GM23248 (cell line): ENCODE measurements around the gene CPOX.

ENCODE experiments used
- EZH2 ChIP-seq: fragments of 200-600 bp; sonication (generic); IDR thresholded peaks from 2 replicates; pipeline ENCODE4 v1.6.1; 2018; ENCODE audit warnings: antibody characterized with exemption, mild to moderate bottlenecking; ENCODE audit not compliant: insufficient read depth, poor library complexity, severe bottlenecking
- EZH2phosphoT487 ChIP-seq: fragments of 200-600 bp; sonication (generic); IDR thresholded peaks from 2 replicates; pipeline ENCODE4 v1.6.1; 2018; ENCODE audit warnings: antibody characterized with exemption, moderate library complexity, mild to moderate bottlenecking, low read depth; ENCODE audit not compliant: insufficient read depth

- TF ChIP-seq EZH2, result no peak
- no peak for TF ChIP-seq EZH2phosphoT487
Observed at GRCh38 chr3:98623572-98624280, 30.3 kb upstream of the CPOX start.
